ENCODE results near the gene PMEPA1. TPM values are rescaled to one million over a fixed set of nuclear protein-coding genes. Genes with fewer than 3 reads are reported as not detected.

The PMEPA1 gene
- total RNA-seq, 1 donor from 2014 or later: 39.9 TPM

GRCh38 chr20:57718490-57719009, 8.7 kb upstream of the PMEPA1 start:
- Mint-ChIP-seq H3K9me3 (no peaks in the 10 kb centered on the region), H3K4me1 (peaks cover 20% of the 10 kb centered on the region), H3K36me3 (no peaks in the 10 kb centered on the region), H3K27me3 (ENCODE audit: low read depth) (no peaks in the 10 kb centered on the region), H3K4me3 (peak overlapping the region; percentile 65), H3K27ac (no peak overlapping the region)
- TF ChIP-seq, protein P1, sequence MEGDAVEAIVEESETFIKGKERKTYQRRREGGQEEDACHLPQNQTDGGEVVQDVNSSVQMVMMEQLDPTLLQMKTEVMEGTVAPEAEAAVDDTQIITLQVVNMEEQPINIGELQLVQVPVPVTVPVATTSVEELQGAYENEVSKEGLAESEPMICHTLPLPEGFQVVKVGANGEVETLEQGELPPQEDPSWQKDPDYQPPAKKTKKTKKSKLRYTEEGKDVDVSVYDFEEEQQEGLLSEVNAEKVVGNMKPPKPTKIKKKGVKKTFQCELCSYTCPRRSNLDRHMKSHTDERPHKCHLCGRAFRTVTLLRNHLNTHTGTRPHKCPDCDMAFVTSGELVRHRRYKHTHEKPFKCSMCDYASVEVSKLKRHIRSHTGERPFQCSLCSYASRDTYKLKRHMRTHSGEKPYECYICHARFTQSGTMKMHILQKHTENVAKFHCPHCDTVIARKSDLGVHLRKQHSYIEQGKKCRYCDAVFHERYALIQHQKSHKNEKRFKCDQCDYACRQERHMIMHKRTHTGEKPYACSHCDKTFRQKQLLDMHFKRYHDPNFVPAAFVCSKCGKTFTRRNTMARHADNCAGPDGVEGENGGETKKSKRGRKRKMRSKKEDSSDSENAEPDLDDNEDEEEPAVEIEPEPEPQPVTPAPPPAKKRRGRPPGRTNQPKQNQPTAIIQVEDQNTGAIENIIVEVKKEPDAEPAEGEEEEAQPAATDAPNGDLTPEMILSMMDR (IDR thresholded peaks at IDR 0.05; ENCODE audit: unreplicated experiment): no peak
- DNase-seq (ENCODE audit: low spot score in 2 of 2, unreplicated experiment in 2 of 2): peak; percentile 89 to 94

GRCh38 chr20:57717797-57718196, 8.0 kb upstream of the PMEPA1 start:
- no peaks in the 10 kb centered on the region for H3K9me3 Mint-ChIP-seq
- peak overlapping the region; percentile 44 for H3K27ac Mint-ChIP-seq
- no peak overlapping the region for H3K4me3 Mint-ChIP-seq
- no peaks in the 10 kb centered on the region for H3K36me3 Mint-ChIP-seq
- peaks cover 15% of the 10 kb centered on the region for H3K4me1 Mint-ChIP-seq
- TF ChIP-seq, protein P1 (IDR thresholded peaks at IDR 0.05; ENCODE audit: unreplicated experiment): no peak
- no peaks in the 10 kb centered on the region for H3K27me3 Mint-ChIP-seq (ENCODE audit: low read depth)
- no peak for DNase-seq (ENCODE audit: low spot score in 2 of 2, unreplicated experiment in 2 of 2)

GRCh38 chr20:57716901-57717300, 7.1 kb upstream of the PMEPA1 start:
- Mint-ChIP-seq H3K4me3 (no peak overlapping the region), H3K27me3 (ENCODE audit: low read depth) (no peaks in the 10 kb centered on the region), H3K4me1 (peaks cover 18% of the 10 kb centered on the region), H3K36me3 (no peaks in the 10 kb centered on the region), H3K27ac (no peak overlapping the region), H3K9me3 (no peaks in the 10 kb centered on the region)
- no peak for DNase-seq (ENCODE audit: low spot score in 2 of 2, unreplicated experiment in 2 of 2)
- TF ChIP-seq, protein P1 (IDR thresholded peaks at IDR 0.05; ENCODE audit: unreplicated experiment): no peak

GRCh38 chr20:57716202-57716601, 6.4 kb upstream of the PMEPA1 start:
- peaks cover 21% of the 10 kb centered on the region for H3K4me1 Mint-ChIP-seq
- H3K27ac Mint-ChIP-seq: no peak overlapping the region
- no peaks in the 10 kb centered on the region for H3K9me3 Mint-ChIP-seq
- DNase-seq (ENCODE audit: low spot score in 2 of 2, unreplicated experiment in 2 of 2): no peak
- no peaks in the 10 kb centered on the region for H3K36me3 Mint-ChIP-seq
- TF ChIP-seq, protein P1 (IDR thresholded peaks at IDR 0.05; ENCODE audit: unreplicated experiment): no peak
- no peaks in the 10 kb centered on the region for H3K27me3 Mint-ChIP-seq (ENCODE audit: low read depth)
- H3K4me3 Mint-ChIP-seq: no peak overlapping the region

DNA sequence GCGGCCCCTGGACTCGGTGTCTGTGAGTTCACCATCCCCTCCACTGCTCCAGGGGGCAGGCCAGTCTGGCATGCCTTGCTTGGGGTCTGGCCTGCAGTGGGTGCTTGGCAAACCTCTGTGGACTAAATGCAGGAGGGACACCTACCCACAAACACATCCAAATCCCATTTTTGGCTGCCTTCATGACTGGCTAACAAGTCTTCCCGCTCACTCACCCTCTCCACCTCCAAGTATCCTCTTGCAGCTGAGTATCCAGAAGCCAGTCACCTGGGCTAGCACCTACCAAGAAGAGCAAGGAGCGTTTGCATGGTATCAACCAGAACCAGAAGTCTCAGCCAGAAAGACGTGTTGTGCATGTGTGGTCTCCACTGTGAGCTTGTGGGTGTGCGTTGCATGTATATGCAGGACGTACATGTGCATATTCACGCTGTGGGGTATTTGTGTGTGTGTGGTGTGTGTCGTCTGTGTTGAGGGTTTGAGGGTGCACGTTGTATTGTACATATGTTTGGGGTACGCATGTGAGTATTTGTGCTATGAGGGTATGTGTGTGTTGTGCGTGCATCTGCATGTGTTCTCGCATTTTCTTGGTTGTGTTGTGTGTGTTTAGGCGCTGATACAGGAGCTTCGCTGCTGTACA, 5.6 kb upstream of the PMEPA1 start:
- H3K9me3 Mint-ChIP-seq: no peaks in the 10 kb centered on the region
- H3K27me3 Mint-ChIP-seq (ENCODE audit: low read depth): no peaks in the 10 kb centered on the region
- peaks cover 27% of the 10 kb centered on the region for H3K4me1 Mint-ChIP-seq
- TF ChIP-seq, protein P1 (IDR thresholded peaks at IDR 0.05; ENCODE audit: unreplicated experiment): no peak
- no peaks in the 10 kb centered on the region for H3K36me3 Mint-ChIP-seq
- H3K4me3 Mint-ChIP-seq: no peak overlapping the region
- H3K27ac Mint-ChIP-seq: no peak overlapping the region
- no peak for DNase-seq (ENCODE audit: low spot score in 2 of 2, unreplicated experiment in 2 of 2)
